H1 (cell line): Measurements from ENCODE around the gene KRTAP5-4. TPM values are rescaled to one million over a fixed set of nuclear protein-coding genes. Genes with fewer than 3 reads are reported as not detected.

Experiments
- CTCF ChIA-PET: fragments of 300-600 bp; sonication (Branson Sonifier 250); formaldehyde crosslinking; loops from one replicate; lab custom pipeline; 2021; ENCODE audit not compliant: partially characterized antibody; lab: Charles Lee
- POLR2A ChIA-PET: fragments of 300-600 bp; sonication (Branson Sonifier 250); formaldehyde crosslinking; loops from one replicate; lab custom pipeline; 2021; ENCODE audit warnings: inconsistent platforms; ENCODE audit not compliant: partially characterized antibody; lab: Charles Lee
- DNase-seq, 2 experiments: peaks; one replicate each; pipeline versions ENCODE4 v3.0.0 to v3.0.0-alpha.2; 2010 to 2022; ENCODE audit warnings: low spot score in 2 of 2, low read depth in 1 of 2, mixed read lengths in 1 of 2
- FAIRE-seq: peaks from 2 replicates; lab custom pipeline; 2011; peaks lifted over from hg19 to GRCh38; lab: Jason Lieb, UNC
- H2AFZ ChIP-seq: 2 replicates; pipeline ENCODE4 v1.8.1; 2012; ENCODE audit warnings: low read length, inconsistent platforms
- H2AK5ac ChIP-seq: 2 replicates; pipeline ENCODE4 v1.6.1; 2013; ENCODE audit warnings: low read depth, low read length
- H2BK120ac ChIP-seq: replicated peaks from 2 replicates; pipeline ENCODE3; 2013; ENCODE audit warnings: low read depth, low read length, inconsistent platforms
- H2BK12ac ChIP-seq: 2 replicates; pipeline ENCODE4 v1.6.1; 2013; ENCODE audit warnings: low read depth, low read length
- H2BK15ac ChIP-seq: 2 replicates; pipeline ENCODE4 v1.6.1; 2013; ENCODE audit warnings: low read length
- H2BK20ac ChIP-seq: 2 replicates; pipeline ENCODE4 v1.6.1; 2013; ENCODE audit warnings: low read length
- H2BK5ac ChIP-seq: 2 replicates; pipeline ENCODE4 v1.6.1; 2013; ENCODE audit warnings: low read depth, low read length
- H3K14ac ChIP-seq: 2 replicates; pipeline ENCODE4 v1.6.1; 2013; ENCODE audit warnings: inconsistent platforms; ENCODE audit not compliant: insufficient read length
- H3K18ac ChIP-seq: 2 replicates; pipeline ENCODE4 v1.6.1; 2013; ENCODE audit warnings: low read length; ENCODE audit errors: extremely low read depth
- H3K23ac ChIP-seq: 2 replicates; pipeline ENCODE4 v1.6.1; 2013; ENCODE audit warnings: inconsistent platforms; ENCODE audit not compliant: insufficient read length
- H3K23me2 ChIP-seq: 2 replicates; pipeline ENCODE4 v1.6.1; 2013; ENCODE audit warnings: low read depth, low read length
- H3K27ac ChIP-seq: 2 replicates; pipeline ENCODE4 v1.6.1; 2011; ENCODE audit warnings: low read depth, low read length, inconsistent platforms
- H3K27me3 ChIP-seq, 4 experiments: replicated peaks in 1 of 4; 1 replicate in 1 of 4; 2 replicates in 3 of 4; pipeline versions ENCODE4 v1.6.1 to v1.8.1; 2011 to 2013; ENCODE audit warnings: low read length in 3 of 4, mild to moderate bottlenecking in 3 of 4, inconsistent platforms in 2 of 4, mixed read lengths in 2 of 4, moderate library complexity in 1 of 4; ENCODE audit not compliant: control insufficient read depth in 3 of 4, insufficient read depth in 3 of 4; ENCODE audit errors: extremely low read depth in 1 of 4
- H3K36me3 ChIP-seq, 4 experiments: 2 replicates each; pipeline versions ENCODE4 v1.6.1 to v1.8.1; 2011 to 2013; ENCODE audit warnings: mild to moderate bottlenecking in 4 of 4, low read length in 3 of 4, moderate library complexity in 2 of 4, control low read depth in 1 of 4, inconsistent platforms in 1 of 4; ENCODE audit not compliant: insufficient read depth in 4 of 4, control insufficient read depth in 2 of 4
- H3K4ac ChIP-seq: replicated peaks from 2 replicates; pipeline ENCODE3; 2013; ENCODE audit warnings: low read length, low read depth, mixed read lengths, inconsistent platforms; ENCODE audit not compliant: insufficient read length
- H3K4me1 ChIP-seq, 4 experiments: replicated peaks in 1 of 4; 1 replicate in 1 of 4; 2 replicates in 3 of 4; pipeline versions ENCODE4 v1.6.1 to v1.8.1; 2011 to 2013; ENCODE audit warnings: low read length in 3 of 4, inconsistent platforms in 2 of 4, mixed read lengths in 1 of 4; ENCODE audit not compliant: insufficient read depth in 4 of 4, control insufficient read depth in 3 of 4
- H3K4me2 ChIP-seq, 2 experiments: 2 replicates each; pipeline versions ENCODE4 v1.6.1 to v1.8.1; 2011 to 2013; ENCODE audit warnings: low read depth in 2 of 2, low read length in 2 of 2, control low read depth in 1 of 2, inconsistent platforms in 1 of 2, mild to moderate bottlenecking in 1 of 2; ENCODE audit not compliant: insufficient read depth in 1 of 2
- H3K4me3 ChIP-seq, 4 experiments: fragments of 200-600, 300-600 bp in 1 of 4; sonication (generic), shearing (Covaris generic), sonication (Bioruptor Twin) in 1 of 4; 2 replicates each; pipeline versions ENCODE4 v1.5.1 to v1.8.1; 2011 to 2016; ENCODE audit warnings: low read length in 4 of 4, low read depth in 3 of 4, control low read depth in 2 of 4, inconsistent platforms in 2 of 4, mild to moderate bottlenecking in 2 of 4, mixed read lengths in 1 of 4, moderate library complexity in 1 of 4; ENCODE audit not compliant: insufficient read depth in 2 of 4; ENCODE audit errors: extremely low read depth in 1 of 4
- H3K56ac ChIP-seq: replicated peaks from 2 replicates; pipeline ENCODE3; 2013; ENCODE audit warnings: low read depth, mild to moderate bottlenecking, mixed read lengths, low read length, inconsistent platforms; ENCODE audit not compliant: insufficient read length
- H3K79me1 ChIP-seq: 2 replicates; pipeline ENCODE4 v1.6.1; 2013; ENCODE audit warnings: low read depth, low read length, control low read depth
- H3K79me2 ChIP-seq, 2 experiments: 2 replicates each; pipeline versions ENCODE4 v1.6.1 to v1.8.1; 2012 to 2013; ENCODE audit warnings: low read length in 2 of 2, mild to moderate bottlenecking in 2 of 2, inconsistent platforms in 1 of 2; ENCODE audit not compliant: insufficient read depth in 2 of 2, control insufficient read depth in 1 of 2
- H3K9ac ChIP-seq, 4 experiments: replicated peaks in 1 of 4; 1 replicate in 1 of 4; 2 replicates in 3 of 4; pipeline versions ENCODE4 v1.6.1 to v1.8.1; 2011 to 2013; ENCODE audit warnings: low read depth in 3 of 4, low read length in 3 of 4, control low read depth in 2 of 4, mild to moderate bottlenecking in 2 of 4, moderate library complexity in 2 of 4, inconsistent platforms in 1 of 4; ENCODE audit errors: extremely low read depth in 1 of 4
- H3K9me3 ChIP-seq, 2 experiments: 2 replicates each; pipeline versions ENCODE4 v1.6.1 to v1.8.1; 2012 to 2013; ENCODE audit warnings: mild to moderate bottlenecking in 2 of 2, moderate library complexity in 2 of 2, control low read depth in 1 of 2, inconsistent platforms in 1 of 2, low read depth in 1 of 2, low read length in 1 of 2, mixed read lengths in 1 of 2; ENCODE audit not compliant: insufficient read depth in 2 of 2
- H4K20me1 ChIP-seq, 2 experiments: replicated peaks in 1 of 2; 2 replicates each; pipeline versions ENCODE3 to v1.8.1; 2011 to 2013; ENCODE audit warnings: inconsistent platforms in 2 of 2, low read length in 2 of 2, mild to moderate bottlenecking in 1 of 2; ENCODE audit not compliant: insufficient read depth in 2 of 2, control insufficient read depth in 1 of 2
- H4K5ac ChIP-seq: 2 replicates; pipeline ENCODE4 v1.6.1; 2013; ENCODE audit warnings: low read length, low read depth, mixed read lengths, inconsistent platforms; ENCODE audit not compliant: insufficient read length
- H4K8ac ChIP-seq: 2 replicates; pipeline ENCODE4 v1.8.0; 2013; ENCODE audit warnings: mild to moderate bottlenecking, moderate library complexity, low read length, inconsistent platforms; ENCODE audit not compliant: insufficient read depth; ENCODE audit errors: extremely low read depth
- H4K91ac ChIP-seq: replicated peaks from 2 replicates; pipeline ENCODE3; 2013; ENCODE audit warnings: low read length, mixed read lengths, inconsistent platforms; ENCODE audit not compliant: insufficient read length
- ATF3 ChIP-seq: IDR thresholded peaks from 2 replicates; pipeline ENCODE4 v1.6.1; 2011; ENCODE audit warnings: low read depth, mild to moderate bottlenecking, low read length; ENCODE audit not compliant: insufficient read depth
- BCL11A ChIP-seq, 2 experiments: IDR thresholded peaks; one replicate each; pipeline ENCODE4 v1.6.1; 2011; ENCODE audit warnings: low read depth in 2 of 2, low read length in 2 of 2, mild to moderate bottlenecking in 2 of 2
- CHD1 ChIP-seq: IDR thresholded peaks from 2 replicates; pipeline ENCODE4 v1.6.1; 2012; ENCODE audit warnings: low read depth, low read length, improper control_type of control experiment
- CHD2 ChIP-seq: IDR thresholded peaks from 2 replicates; pipeline ENCODE4 v1.6.1; 2012; ENCODE audit warnings: low read length, improper control_type of control experiment
- KDM1A ChIP-seq: fragments of 200-600, 300-600 bp; sonication (generic); IDR thresholded peaks from 2 replicates; pipeline ENCODE4 v1.7.1; 2016; ENCODE audit warnings: mild to moderate bottlenecking, low read length, borderline replicate concordance
- KDM5A ChIP-seq: fragments of 200-600 bp; IDR thresholded peaks from 2 replicates; pipeline ENCODE4 v1.7.1; 2012; ENCODE audit warnings: mild to moderate bottlenecking, low read length, inconsistent platforms, mixed read lengths
- RNF2 ChIP-seq: fragments of 200-900, 300-1000 bp; sonication (generic); IDR thresholded peaks from 2 replicates; pipeline ENCODE4 v1.7.1; 2016; ENCODE audit warnings: borderline replicate concordance, low read depth, mild to moderate bottlenecking, antibody characterized with exemption, low read length; ENCODE audit not compliant: poor library complexity, severe bottlenecking; ENCODE audit errors: missing control alignments
- SAP30 ChIP-seq: fragments of 300-600 bp; sonication (generic); IDR thresholded peaks from 2 replicates; pipeline ENCODE4 v1.7.1; 2012; ENCODE audit warnings: low read length, moderate library complexity, mild to moderate bottlenecking, inconsistent platforms; ENCODE audit not compliant: insufficient read depth, insufficient replicate concordance
- SIN3A ChIP-seq, 2 experiments: IDR thresholded peaks in 1 of 2; conservative IDR thresholded peaks in 1 of 2; 2 replicates each; pipeline ENCODE4 v1.6.1; 2011 to 2012; ENCODE audit warnings: low read length in 2 of 2, improper control_type of control experiment in 1 of 2, low read depth in 1 of 2, mild to moderate bottlenecking in 1 of 2
- SP1 ChIP-seq: IDR thresholded peaks from 2 replicates; pipeline ENCODE4 v1.6.1; 2011; ENCODE audit warnings: low read depth, low read length
- WGBS, 2 experiments: shearing (Covaris generic) in 1 of 2; methylation state at CpG; one replicate each; pipeline versions ENCODE4 v1.1.6 to v1.1.7; 2013 to 2015; ENCODE audit warnings: low lambda C conversion rate in 2 of 2, mixed read lengths in 2 of 2, inconsistent platforms in 1 of 2, low coverage in 1 of 2, missing lambda C conversion rate in 1 of 2; ENCODE audit not compliant: insufficient replicate concordance in 2 of 2, insufficient coverage in 1 of 2, insufficient read length in 1 of 2; ENCODE audit errors: extremely low coverage in 1 of 2, missing lambda C conversion rate in 1 of 2; 5-methylcytosine and 5-hydroxymethylcytosine counted together
- polyA plus RNA-seq, 7 experiments: library from polyadenylated mRNA; depleted of rRNA in 3 of 7; stranded (reverse) in 5 of 7; unstranded in 2 of 7; fragments of >200 nt in 5 of 7; fragments of 200-250 nt in 2 of 7; gene quantifications; 1 replicate in 5 of 7; 2 replicates in 1 of 7; 4 replicates in 1 of 7; pipeline versions ENCODE4 v1.2.1 to v1.2.3, GENCODE V29; 2011 to 2013; ENCODE audit warnings: missing spikeins in 2 of 7, mixed read lengths in 2 of 7
- total RNA-seq: library from RNA; stranded (reverse); fragmentation: NEBNext Ultra II Directional; extraction: Animal tissue kit (Norgen Biotek cat#: 25700); gene quantifications from 2 replicates; pipeline ENCODE4 v1.2.1, GENCODE V29; 2021

The KRTAP5-4 gene
- total and polyA plus RNA-seq, 2 of the 8 experiments (the other 6 are each of a cell fraction or from before 2014, with no cell fraction given), result not detected

GRCh38 chr11:1652026-1652425 is 30.1 kb upstream of the KRTAP5-4 start:
- Histone ChIP-seq H2AK5ac (no peak overlapping the region), H3K23me2 (no peaks in the 10 kb centered on the region), H3K4me1 (peaks cover 0 to 6% (median 2%) of the 10 kb centered on the region in 4 experiments; a peak in 3 of 7 replicates), H3K4ac (no peak overlapping the region), H2BK5ac (no peak overlapping the region), H3K56ac (no peak overlapping the region), H3K9me3 (no peaks in the 10 kb centered on the region), H3K4me2 (no peak overlapping the region), H3K14ac (no peak overlapping the region), H2BK15ac (no peak overlapping the region; the same call in 1 of the 2 replicates), H3K4me3 (no peak overlapping the region), H3K9ac (no peak overlapping the region), H3K23ac (no peak overlapping the region), H2AFZ (no peak overlapping the region), H3K27ac (no peak overlapping the region), H3K27me3 (peaks cover 0 to 9% (median 6%) of the 10 kb centered on the region in 4 experiments; a peak in 4 of 7 replicates), H2BK20ac (no peak overlapping the region), H3K79me2 (no peaks in the 10 kb centered on the region), H4K20me1 (no peaks in the 10 kb centered on the region), H4K8ac (no peak overlapping the region), H3K18ac (no peak overlapping the region), H4K91ac (peak overlapping the region; percentile 25), H2BK120ac (no peak overlapping the region), H2BK12ac (no peak overlapping the region; the same call in 1 of the 2 replicates), H3K79me1 (no peaks in the 10 kb centered on the region), H4K5ac (no peak overlapping the region), H3K36me3 (no peaks in the 10 kb centered on the region)
- DNase-seq, result no peak
- TF ChIP-seq KDM1A, result no peak
- TF ChIP-seq CHD1, result no peak
- no peak for TF ChIP-seq SP1
- TF ChIP-seq SIN3A (conservative IDR thresholded peaks at IDR 0.05 in 1 of 2, IDR thresholded peaks at IDR 0.05 in 1 of 2; ENCODE audit: low read depth in 1 of 2, low read length in 2 of 2), result no peak
- no peak for TF ChIP-seq KDM5A
- TF ChIP-seq SAP30, result no peak
- no peak for TF ChIP-seq RNF2
- TF ChIP-seq BCL11A (IDR thresholded peaks at IDR 0.05; ENCODE audit: low read depth in 2 of 2, low read length in 2 of 2), result no peak
- TF ChIP-seq ATF3, result no peak
- TF ChIP-seq CHD2, result no peak
- no peak for FAIRE-seq
- 88% methylated on average over 19 of the region's 19 CpGs; no CpG with 5 or more reads in 1 of the 2 experiments for WGBS, 2 experiments
- POLR2A ChIA-PET, result interaction anchor here (1.1 kb wide), 1 partner anchor 42 kb away, joined by 3 read pairs; no protein-coding TSS in a partner anchor
- CTCF ChIA-PET, result interaction anchor here (0.7 to 10.1 kb wide), 57 partner anchors 9 to 501 kb away, joined by 3 to 166 read pairs (median 4); partner anchors contain the start of genes KRTAP5-5 and SYT8
